GM12878 (cell line): ENCODE results near the gene NKAIN4. TPM values are rescaled to one million over a fixed set of nuclear protein-coding genes. Genes with fewer than 3 reads are reported as not detected.

Experiments used
- ATAC-seq: fragments of 200-7000 bp; cut with Tn5 transposase; 3 replicates; pipeline ENCODE4 v1.9.1; 2020; ENCODE audit warnings: mild to moderate bottlenecking, moderate library complexity
- BruUV-seq: library from RNA; stranded (reverse); fragments of 400-500 nt; replicated peaks from 2 replicates; lab custom pipeline; 2021; lab: Mats Ljungman, UMichigan
- CTCF ChIA-PET: fragments of 300-600 bp; sonication (Branson Sonifier 250); formaldehyde crosslinking; extraction: SDS; loops from one replicate; lab custom pipeline; 2021; ENCODE audit warnings: inconsistent platforms; lab: Yijun Ruan, JAX
- POLR2A ChIA-PET: fragments of 350-600 bp; formaldehyde crosslinking; extraction: SDS; loops from one replicate; lab custom pipeline; 2021; ENCODE audit warnings: inconsistent platforms; lab: Charles Lee
- RAD21 ChIA-PET: fragments of 300-600 bp; sonication (Branson Sonifier 250); formaldehyde crosslinking; loops from one replicate; lab custom pipeline; 2023; ENCODE audit warnings: antibody characterized with exemption; ENCODE audit not compliant: unreplicated experiment; lab: Charles Lee
- SMC1A ChIA-PET: fragments of 300-600 bp; sonication (Branson Sonifier 250); formaldehyde crosslinking; loops from one replicate; lab custom pipeline; 2023; ENCODE audit not compliant: unreplicated experiment, uncharacterized antibody; lab: Charles Lee
- DNase-seq: peaks from one replicate; pipeline ENCODE4 v3.0.0-alpha.2; 2011; ENCODE audit warnings: low read depth, low spot score
- FAIRE-seq: peaks from 3 replicates; lab custom pipeline; 2011; peaks lifted over from hg19 to GRCh38; lab: Jason Lieb, UNC
- H2AFZ ChIP-seq: 2 replicates; pipeline ENCODE4 v1.6.0; 2011; ENCODE audit warnings: low read depth, low read length, control low read depth; ENCODE audit not compliant: control insufficient read depth
- H3K27ac ChIP-seq: 2 replicates; pipeline ENCODE4 v1.5.1; 2011; ENCODE audit warnings: control low read depth; ENCODE audit not compliant: control insufficient read depth, insufficient read depth
- H3K27me3 ChIP-seq, 2 experiments: replicated peaks in 1 of 2; 2 replicates each; pipeline versions ENCODE4 v1.6.0 to v1.6.1; 2011; ENCODE audit warnings: low read length in 1 of 2; ENCODE audit not compliant: control insufficient read depth in 2 of 2, insufficient read depth in 2 of 2
- H3K36me3 ChIP-seq, 2 experiments: 2 replicates each; pipeline ENCODE4 v1.5.1; 2011; ENCODE audit warnings: low read length in 1 of 2; ENCODE audit not compliant: control insufficient read depth in 2 of 2, insufficient read depth in 2 of 2
- H3K4me1 ChIP-seq: 2 replicates; pipeline ENCODE4 v1.6.1; 2011; ENCODE audit warnings: mild to moderate bottlenecking, low read length, moderate library complexity, mixed read lengths; ENCODE audit not compliant: control insufficient read depth, insufficient read depth
- H3K4me2 ChIP-seq: 2 replicates; pipeline ENCODE4 v1.6.0; 2011; ENCODE audit warnings: control low read depth; ENCODE audit not compliant: control insufficient read depth, insufficient read depth
- H3K4me3 ChIP-seq: fragments of 200-600 bp; sonication (generic); 2 replicates; pipeline ENCODE4 v1.5.1; 2016
- H3K79me2 ChIP-seq: 2 replicates; pipeline ENCODE4 v1.6.0; 2011; ENCODE audit warnings: low read length; ENCODE audit not compliant: control insufficient read depth, insufficient read depth
- H3K9ac ChIP-seq: 2 replicates; pipeline ENCODE4 v1.8.0; 2011; ENCODE audit warnings: low read length, control low read depth, mixed read lengths; ENCODE audit not compliant: control insufficient read depth, insufficient read depth
- H3K9me3 ChIP-seq: replicated peaks from 3 replicates; pipeline ENCODE4 v1.5.1; 2011; ENCODE audit warnings: mild to moderate bottlenecking, low read length; ENCODE audit not compliant: control insufficient read depth, insufficient read depth
- H4K20me1 ChIP-seq: 2 replicates; pipeline ENCODE4 v1.6.0; 2011; ENCODE audit not compliant: control insufficient read depth, insufficient read depth
- CTCF ChIP-seq, 3 experiments: IDR thresholded peaks in 2 of 3; conservative IDR thresholded peaks in 1 of 3; 2 replicates each; pipeline ENCODE4 v1.5.1; 2011; ENCODE audit warnings: low read depth in 3 of 3, low read length in 3 of 3, mild to moderate bottlenecking in 3 of 3, control low read depth in 2 of 3, moderate library complexity in 2 of 3, inconsistent platforms in 1 of 3, mixed read lengths in 1 of 3; ENCODE audit not compliant: control insufficient read depth in 2 of 3, insufficient read depth in 1 of 3; ENCODE audit errors: extremely low read depth in 1 of 3
- ELK1 ChIP-seq: IDR thresholded peaks from 2 replicates; pipeline ENCODE4 v1.6.1; 2012; ENCODE audit warnings: low read depth, low read length, improper control_type of control experiment
- MXI1 ChIP-seq: fragments of 150-350 bp; IDR thresholded peaks from 2 replicates; pipeline ENCODE4 v1.6.1; 2011; ENCODE audit warnings: low read depth, mild to moderate bottlenecking, inconsistent platforms, low read length, improper control_type of control experiment
- NFXL1 ChIP-seq: fragments of 450-650 bp; IDR thresholded peaks from 2 replicates; pipeline ENCODE4 v1.6.1; 2017; ENCODE audit warnings: antibody characterized with exemption, mild to moderate bottlenecking, borderline replicate concordance
- REST ChIP-seq: IDR thresholded peaks from 2 replicates; pipeline ENCODE4 v1.6.1; 2012; ENCODE audit warnings: mild to moderate bottlenecking, low read depth, low read length
- ZNF24 ChIP-seq: fragments of 450-650 bp; IDR thresholded peaks from 2 replicates; pipeline ENCODE4 v1.6.1; 2017; ENCODE audit warnings: antibody characterized with exemption, mild to moderate bottlenecking
- WGBS: methylation state at CpG from one replicate; pipeline ENCODE4 v1.1.6; 2016; ENCODE audit warnings: low lambda C conversion rate; ENCODE audit not compliant: insufficient replicate concordance, insufficient coverage; ENCODE audit errors: missing lambda C conversion rate; 5-methylcytosine and 5-hydroxymethylcytosine counted together
- in situ Hi-C: fragments of 300-500 bp; cut with MboI; formaldehyde crosslinking; loops from 9 replicates; pipeline ENCODE4 v1.14.3; 2018; ENCODE audit warnings: mixed read lengths
- intact Hi-C: fragments of 100-400 bp; cut with micrococcal nuclease; formaldehyde crosslinking; loops from one replicate; pipeline ENCODE4 v1.14.2; 2022; ENCODE audit not compliant: unreplicated experiment
- polyA plus RNA-seq, 11 experiments: library from polyadenylated mRNA; depleted of rRNA in 4 of 11; unstranded in 6 of 11; stranded (reverse) in 5 of 11; fragments of >200 nt; fragmentation: Nextera tagmentation in 4 of 11; fragmentation: Illumina TruSeq in 1 of 11; extraction: Ambion mirVana in 4 of 11; extraction: Trizol in 1 of 11; gene quantifications; 1 replicate in 1 of 11; 2 replicates in 10 of 11; pipeline versions ENCODE4 v1.2.1 to v1.2.3, GENCODE V29; 2011 to 2016; ENCODE audit warnings: inconsistent platforms in 2 of 11, missing spikeins in 2 of 11, low read depth in 1 of 11
- total RNA-seq, 4 experiments: library from RNA; depleted of rRNA in 3 of 4; stranded (reverse); fragments of >200 nt in 3 of 4; fragmentation: Illumina TruSeq in 1 of 4; extraction: Trizol in 1 of 4; gene quantifications; 2 replicates each; pipeline versions ENCODE4 v1.2.1 to v1.2.3, GENCODE V29; 2013 to 2021

The NKAIN4 gene
- total and polyA plus RNA-seq, 10 of the 15 experiments (the other 5 are each of a cell fraction or from before 2014, with no cell fraction given), result 0.11 TPM; not detected in 9

- no peak for ATAC-seq
- POLR2A ChIA-PET, result no interaction called here
- SMC1A ChIA-PET, result no interaction called here
- WGBS, result 94% methylated on average over 30 of the region's 30 CpGs
- Histone ChIP-seq H3K4me1 (peaks cover 3% of the 10 kb centered on the region), H3K9ac (no peak overlapping the region), H3K27me3 (no peaks in the 10 kb centered on the region), H3K4me3 (no peak overlapping the region), H2AFZ (no peak overlapping the region), H3K36me3 (peaks cover 10 to 16% of the 10 kb centered on the region in 2 experiments), H3K4me2 (no peak overlapping the region), H3K27ac (no peak overlapping the region), H4K20me1 (no peaks in the 10 kb centered on the region), H3K9me3 (no peaks in the 10 kb centered on the region), H3K79me2 (peaks cover 26% of the 10 kb centered on the region)
- TF ChIP-seq MXI1, result no peak
- TF ChIP-seq CTCF (IDR thresholded peaks at IDR 0.05 in 2 of 3, conservative IDR thresholded peaks at IDR 0.05 in 1 of 3; ENCODE audit: control insufficient read depth in 2 of 3, extremely low read depth in 1 of 3, insufficient read depth in 1 of 3, low read depth in 3 of 3, low read length in 3 of 3), result no peak
- TF ChIP-seq REST, result no peak
- TF ChIP-seq ELK1, result no peak
- TF ChIP-seq NFXL1, result no peak
- TF ChIP-seq ZNF24, result no peak
- CTCF ChIA-PET, result interaction anchor here (2.0 kb wide), 1 partner anchor 54 kb away, joined by 5 read pairs; no protein-coding TSS in a partner anchor
- DNase-seq, result no peak
- intact Hi-C loops (no loop called here), in situ Hi-C loops (no loop called here)
- no TSS peak for BruUV-seq
- no peak for FAIRE-seq
- RAD21 ChIA-PET, result no interaction called here
These were observed 23.4 kb upstream of the NKAIN4 start for GRCh38 chr20:63277466-63278272.
